Cardiac muscle cell (in vitro differentiated cells and primary cell): ENCODE results near the gene PGD. TPM values are rescaled to one million over a fixed set of nuclear protein-coding genes. Genes with fewer than 3 reads are reported as not detected.

Experiments used
- DNase-seq, 2 donors: peaks; one replicate each; pipeline versions ENCODE4 v3.0.0 to v3.0.0-alpha.2; 2010 to 2017; ENCODE audit warnings: low read depth in 1 of 2, low spot score in 1 of 2
- H3K27ac ChIP-seq: fragments of 200-600 bp; sonication (generic); 2 replicates; pipeline ENCODE4 v1.5.1; 2016
- H3K27me3 ChIP-seq: fragments of 200-600 bp; sonication (generic); 2 replicates; pipeline ENCODE4 v1.6.0; 2016; ENCODE audit warnings: control low read depth
- H3K36me3 ChIP-seq: fragments of 200-600 bp; sonication (generic); 2 replicates; pipeline ENCODE4 v1.5.1; 2016; ENCODE audit warnings: control low read depth
- H3K4me1 ChIP-seq: fragments of 200-600 bp; sonication (generic); 2 replicates; pipeline ENCODE4 v1.8.1; 2017; ENCODE audit warnings: low read depth, mild to moderate bottlenecking, mixed run types
- H3K4me3 ChIP-seq: fragments of 200-600 bp; sonication (generic); 2 replicates; pipeline ENCODE4 v1.5.1; 2016; ENCODE audit warnings: mild to moderate bottlenecking
- H3K9me3 ChIP-seq: fragments of 200-600 bp; sonication (generic); 2 replicates; pipeline ENCODE4 v1.5.1; 2017; ENCODE audit warnings: low read depth, mild to moderate bottlenecking, control low read depth
- CTCF ChIP-seq: IDR thresholded peaks from 2 replicates; pipeline ENCODE4 v1.5.1; 2012; ENCODE audit warnings: low read depth, mild to moderate bottlenecking, low read length
- polyA plus RNA-seq: library from polyadenylated mRNA; unstranded; fragments of >200 nt; fragmentation: Nextera tagmentation; extraction: Ambion mirVana; gene quantifications from 2 replicates; pipeline ENCODE4 v1.2.1, GENCODE V29; 2016
- total RNA-seq: library from RNA; depleted of rRNA; stranded (reverse); fragments of >200 nt; gene quantifications from 2 replicates; pipeline ENCODE4 v1.2.3, GENCODE V29; 2016

PGD gene
- total and polyA plus RNA-seq, 2 experiments from 2014 or later = 201 to 214 TPM

GRCh38 chr1:10444248-10444647, 45.4 kb downstream of the PGD start:
- no peak for DNase-seq
- H3K9me3 ChIP-seq = no peaks in the 10 kb centered on the region
- H3K4me3 ChIP-seq = no peak overlapping the region
- no peaks in the 10 kb centered on the region for H3K27me3 ChIP-seq
- no peak for TF ChIP-seq CTCF
- no peak overlapping the region for H3K27ac ChIP-seq
- H3K4me1 ChIP-seq = no peaks in the 10 kb centered on the region
- no peaks in the 10 kb centered on the region for H3K36me3 ChIP-seq

DNA sequence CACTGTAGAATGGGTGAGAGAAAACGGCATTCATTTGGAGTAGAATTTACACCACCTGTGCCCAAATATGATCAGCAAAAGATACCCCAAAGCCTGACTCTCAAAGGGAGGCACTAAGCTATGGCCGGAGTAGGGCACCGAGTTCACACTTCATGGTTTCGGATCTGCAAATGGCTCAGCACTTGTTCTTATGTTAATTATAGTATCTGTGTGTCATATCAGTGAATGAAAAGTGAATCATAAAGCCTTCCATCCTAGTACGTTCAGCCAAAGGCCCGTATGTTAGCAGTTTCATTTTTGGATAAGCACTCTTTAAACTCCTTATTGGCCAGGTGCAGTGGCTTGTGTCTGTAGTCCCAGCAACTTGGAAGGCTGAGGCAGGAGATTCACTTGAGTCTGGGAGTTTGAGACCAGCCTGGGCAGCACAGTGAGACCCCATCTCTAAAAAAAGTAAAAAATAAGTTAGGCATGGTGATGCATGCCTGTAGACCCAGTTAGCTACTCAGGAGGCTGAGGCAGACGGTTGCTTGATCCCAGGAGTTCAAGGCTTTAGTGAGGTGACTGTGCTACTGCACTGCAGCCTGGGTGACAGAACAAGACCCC, 46.0 kb downstream of the PGD start:
- H3K4me3 ChIP-seq = no peak overlapping the region
- H3K27me3 ChIP-seq = no peaks in the 10 kb centered on the region
- H3K36me3 ChIP-seq = no peaks in the 10 kb centered on the region
- DNase-seq = no peak
- no peaks in the 10 kb centered on the region for H3K9me3 ChIP-seq
- TF ChIP-seq CTCF = no peak
- H3K27ac ChIP-seq = no peak overlapping the region
- H3K4me1 ChIP-seq = no peaks in the 10 kb centered on the region

- no peak for TF ChIP-seq CTCF
- no peak for DNase-seq
- Histone ChIP-seq H3K27me3 (no peaks in the 10 kb centered on the region), H3K4me3 (no peak overlapping the region), H3K9me3 (no peaks in the 10 kb centered on the region), H3K36me3 (no peaks in the 10 kb centered on the region), H3K27ac (no peak overlapping the region), H3K4me1 (peaks cover 4% of the 10 kb centered on the region)
These were observed 48.0 kb downstream of the PGD start for GRCh38 chr1:10446790-10447422.

DNA sequence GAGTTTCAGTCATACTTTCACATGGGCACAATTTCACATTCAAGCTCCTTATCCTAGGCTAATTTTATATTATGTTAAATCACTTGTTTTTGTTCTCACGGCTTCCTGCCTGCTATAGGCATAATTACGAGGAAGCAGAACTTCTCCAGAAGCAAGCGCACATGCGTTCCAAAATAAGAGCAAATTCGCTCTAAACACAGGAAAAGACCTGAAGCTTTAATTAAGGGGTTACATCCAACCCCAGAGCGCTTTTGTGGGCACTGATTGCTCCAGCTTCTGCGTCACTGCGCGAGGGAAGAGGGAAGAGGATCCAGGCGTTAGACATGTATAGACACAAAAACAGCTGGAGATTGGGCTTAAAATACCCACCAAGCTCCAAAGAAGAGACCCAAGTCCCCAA, 50.9 kb downstream of the PGD start, which contains the start of gene CORT:
Gene CORT (plus strand): TSS at position 281 of the 400 bp plus-strand sequence. CDS start 193 bp downstream, outside the sequence.
- H3K4me1 ChIP-seq = peaks cover 4% of the 10 kb centered on the region
- no peak for TF ChIP-seq CTCF
- no peak for DNase-seq
- no peak within 1 kb of the TSS for H3K4me3 ChIP-seq
- H3K36me3 ChIP-seq = no peaks in the 10 kb centered on the region
- no peak within 1 kb of the TSS for H3K27ac ChIP-seq
- H3K27me3 ChIP-seq = no peaks in the 10 kb centered on the region
- H3K9me3 ChIP-seq = no peaks in the 10 kb centered on the region

GRCh38 chr1:10450156-10450814, 51.4 kb downstream of the PGD start:
- Histone ChIP-seq H3K27ac (no peak overlapping the region), H3K4me3 (no peak overlapping the region), H3K9me3 (no peaks in the 10 kb centered on the region), H3K4me1 (peaks cover 4% of the 10 kb centered on the region), H3K36me3 (no peaks in the 10 kb centered on the region), H3K27me3 (no peaks in the 10 kb centered on the region)
- no peak for DNase-seq
- no peak for TF ChIP-seq CTCF
